ENCODE data around the gene GNE.
"Not testable (repeated sequence)": the region's sequence is repeated elsewhere in the genome, so short reads cannot be mapped to it uniquely, and the experiment has no call there.

GNE gene, protein sequence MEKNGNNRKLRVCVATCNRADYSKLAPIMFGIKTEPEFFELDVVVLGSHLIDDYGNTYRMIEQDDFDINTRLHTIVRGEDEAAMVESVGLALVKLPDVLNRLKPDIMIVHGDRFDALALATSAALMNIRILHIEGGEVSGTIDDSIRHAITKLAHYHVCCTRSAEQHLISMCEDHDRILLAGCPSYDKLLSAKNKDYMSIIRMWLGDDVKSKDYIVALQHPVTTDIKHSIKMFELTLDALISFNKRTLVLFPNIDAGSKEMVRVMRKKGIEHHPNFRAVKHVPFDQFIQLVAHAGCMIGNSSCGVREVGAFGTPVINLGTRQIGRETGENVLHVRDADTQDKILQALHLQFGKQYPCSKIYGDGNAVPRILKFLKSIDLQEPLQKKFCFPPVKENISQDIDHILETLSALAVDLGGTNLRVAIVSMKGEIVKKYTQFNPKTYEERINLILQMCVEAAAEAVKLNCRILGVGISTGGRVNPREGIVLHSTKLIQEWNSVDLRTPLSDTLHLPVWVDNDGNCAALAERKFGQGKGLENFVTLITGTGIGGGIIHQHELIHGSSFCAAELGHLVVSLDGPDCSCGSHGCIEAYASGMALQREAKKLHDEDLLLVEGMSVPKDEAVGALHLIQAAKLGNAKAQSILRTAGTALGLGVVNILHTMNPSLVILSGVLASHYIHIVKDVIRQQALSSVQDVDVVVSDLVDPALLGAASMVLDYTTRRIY

DNA sequence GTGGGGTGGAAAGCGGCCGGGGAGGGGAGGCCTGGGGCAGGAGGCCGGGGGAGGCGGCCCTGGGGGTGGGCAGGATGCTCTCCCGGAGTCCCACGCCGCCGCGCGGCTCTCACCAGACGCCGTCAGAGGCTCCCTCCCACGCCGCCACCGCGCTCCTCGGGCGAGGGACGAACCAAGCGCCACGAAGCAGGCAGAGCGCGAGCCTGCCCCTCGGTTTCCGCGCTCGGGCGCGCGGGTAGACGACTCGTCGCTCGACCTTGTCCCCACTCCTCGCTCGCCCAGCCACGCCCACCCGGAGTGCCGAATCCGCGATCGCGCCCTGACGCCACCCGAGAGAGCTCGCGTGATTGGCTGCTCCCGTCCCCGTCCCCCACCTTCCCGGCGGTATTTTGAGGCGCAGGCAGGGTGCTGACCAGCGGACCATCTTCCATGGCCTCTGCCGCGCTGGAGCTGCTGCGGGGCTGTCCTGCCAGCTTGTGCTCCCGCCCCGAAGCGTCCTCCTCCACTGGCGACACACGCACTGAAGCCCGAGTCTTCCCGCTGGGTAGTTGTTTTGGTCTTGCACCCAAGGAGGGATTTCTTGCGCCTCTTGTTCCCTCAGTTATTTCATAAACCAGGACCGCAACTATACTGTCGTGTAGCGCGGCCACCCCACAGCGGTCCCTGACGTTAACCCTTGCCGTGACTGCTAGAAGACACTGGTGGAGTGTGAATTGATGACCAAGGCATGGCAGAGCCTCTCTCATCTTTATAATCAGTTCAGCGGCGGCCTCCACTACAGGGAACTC lies at the start of gene GNE:
GNE (minus strand) TSS at position 241 of the 788 bp plus-strand sequence. CDS start 9,093 bp downstream, outside the sequence.
- in situ Hi-C loops (cut with MboI; ENCODE audit: low sequenced_read_pairs): no loop called here

DNA sequence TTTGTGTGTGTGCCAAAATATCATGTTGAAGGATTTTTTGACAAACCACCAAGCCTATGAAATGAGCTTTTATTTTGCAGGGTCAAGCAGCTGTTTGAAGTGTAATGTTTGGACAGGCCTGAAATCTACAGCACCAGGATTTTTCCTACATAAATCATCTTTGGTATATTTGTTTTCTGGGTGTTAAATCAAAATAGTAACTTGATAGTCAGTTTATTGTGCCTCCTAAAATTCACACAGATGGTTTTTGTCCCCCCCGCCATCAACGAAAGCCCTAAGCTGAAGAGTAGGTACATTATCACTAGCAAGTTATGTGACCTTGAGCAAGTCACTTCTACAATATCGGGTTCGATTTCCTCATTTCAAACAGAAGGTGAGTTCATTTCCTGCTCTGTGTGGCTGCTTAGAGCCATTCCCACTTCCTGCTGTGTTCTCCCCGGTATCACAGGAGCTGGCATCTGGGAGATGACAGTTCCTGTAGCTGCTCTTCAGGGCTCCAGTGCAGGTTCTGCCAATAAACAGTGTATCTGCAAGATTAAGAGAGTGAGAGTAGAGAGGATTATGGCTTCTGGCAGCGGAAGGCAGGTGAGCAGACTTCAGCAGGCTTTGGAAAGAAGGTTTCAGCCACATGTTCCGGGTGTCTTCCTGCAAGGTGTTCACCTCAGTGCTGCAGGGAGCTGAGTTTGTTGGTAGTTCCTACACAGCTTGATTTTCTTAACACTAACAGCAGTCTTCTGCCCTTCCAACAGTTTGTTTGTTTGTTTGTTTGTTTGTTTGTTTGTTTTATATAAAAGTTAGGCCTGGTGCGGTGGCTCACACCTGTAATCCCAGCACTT lies 48.4 kb upstream of the GNE start:
- in situ Hi-C loops (cut with MboI; ENCODE audit: low sequenced_read_pairs): no loop called here

DNA sequence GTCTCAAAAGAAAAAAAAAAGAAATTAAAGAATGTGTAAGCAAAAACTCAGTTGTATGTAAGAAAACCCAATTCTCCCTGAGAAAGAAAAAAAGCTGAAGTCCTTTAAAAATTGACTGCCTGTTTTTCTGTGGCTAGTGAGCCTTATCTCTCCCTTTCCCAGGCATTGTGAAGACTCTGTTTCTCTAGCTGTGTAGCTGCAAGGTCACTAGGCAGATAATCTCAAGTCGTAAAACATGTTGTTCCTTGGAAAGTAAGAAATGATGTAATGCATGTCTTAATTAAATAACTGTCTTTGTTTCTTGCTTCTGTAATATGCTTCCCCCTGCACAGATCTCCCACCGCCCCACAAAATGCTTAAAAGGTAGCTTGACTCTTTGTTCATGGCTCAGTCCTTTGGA lies 46.1 kb upstream of the GNE start:
- in situ Hi-C loops (cut with MboI; ENCODE audit: low sequenced_read_pairs): not testable (repeated sequence)

DNA sequence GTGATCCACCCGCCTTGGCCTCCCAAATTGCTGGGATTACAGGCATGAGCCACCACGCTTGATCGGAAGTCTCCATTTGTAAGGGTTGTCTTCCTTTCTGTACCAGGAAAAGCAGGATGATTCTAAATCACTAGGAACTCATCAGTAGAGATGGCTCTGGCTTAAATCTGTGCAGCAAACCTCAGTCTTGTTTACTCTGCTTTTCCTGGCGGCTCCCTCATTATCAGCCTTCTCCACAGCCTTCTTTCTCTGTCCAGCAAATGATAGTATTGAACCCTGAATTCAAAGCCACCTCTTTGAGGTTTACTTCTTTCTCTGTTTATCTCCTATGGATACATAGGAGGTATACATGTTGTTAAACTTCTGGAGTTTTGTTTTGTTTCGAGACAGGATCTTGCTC lies 43.0 kb upstream of the GNE start:
- in situ Hi-C loops (cut with MboI; ENCODE audit: low sequenced_read_pairs): no loop called here

DNA sequence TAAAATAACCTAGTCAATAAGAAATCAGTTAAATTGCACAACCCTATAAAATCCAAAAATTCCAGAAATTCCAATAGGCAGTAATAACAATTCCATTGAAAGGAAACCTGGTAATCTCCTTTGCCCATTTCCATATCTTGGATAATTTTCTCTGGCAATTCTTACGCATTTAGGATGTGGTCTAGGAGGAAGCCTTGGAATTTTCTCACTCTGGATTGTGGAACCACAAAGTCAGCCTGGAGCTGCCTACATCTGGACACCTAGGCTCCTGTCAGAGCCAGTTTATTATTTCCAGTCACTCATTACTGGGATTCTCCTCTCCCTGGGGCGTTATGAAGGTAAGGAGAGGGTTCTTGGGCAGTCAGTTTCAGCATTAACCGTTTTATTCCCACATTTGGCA lies 40.3 kb upstream of the GNE start:
- in situ Hi-C loops (cut with MboI; ENCODE audit: low sequenced_read_pairs): no loop called here

DNA sequence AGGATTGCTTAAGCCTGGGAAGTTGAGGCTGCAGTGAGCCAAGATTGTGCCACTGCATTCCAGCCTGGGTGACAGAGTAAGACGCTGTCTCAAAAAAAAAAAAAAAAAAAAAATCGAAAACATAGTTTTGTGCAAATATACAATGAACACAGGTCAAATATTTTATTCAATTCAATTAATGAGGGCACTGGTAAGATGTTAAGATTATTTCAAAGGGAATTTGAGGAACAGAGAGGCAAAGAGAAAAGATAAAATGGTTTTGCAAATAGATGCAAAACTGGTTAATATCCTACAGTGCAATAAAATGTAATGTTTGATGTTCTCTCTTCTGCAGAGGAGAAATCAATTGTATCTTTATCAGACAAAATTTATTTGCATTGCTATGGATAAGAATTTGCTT lies 39.5 kb upstream of the GNE start:
- in situ Hi-C loops (cut with MboI; ENCODE audit: low sequenced_read_pairs): no loop called here

DNA sequence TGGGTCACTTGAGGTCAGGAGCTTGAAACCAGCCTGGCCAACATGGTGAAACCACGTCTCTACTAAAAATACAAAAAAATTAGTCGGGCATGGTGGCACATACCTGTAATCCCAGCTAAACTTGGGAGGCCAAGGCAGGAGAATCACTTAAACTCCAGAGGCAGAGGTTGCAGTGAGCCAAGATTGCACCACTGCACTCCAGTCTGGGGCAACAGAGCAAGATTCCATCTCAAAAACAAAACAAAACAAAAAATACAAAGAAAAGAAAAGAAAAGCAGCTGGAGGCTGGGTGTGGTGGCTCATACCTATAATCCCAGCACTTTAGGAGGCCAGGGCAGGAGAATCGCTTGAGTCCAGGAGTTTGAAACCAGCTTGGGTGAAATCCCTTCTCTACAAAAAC lies 36.7 kb upstream of the GNE start:
- in situ Hi-C loops (cut with MboI; ENCODE audit: low sequenced_read_pairs): not testable (repeated sequence)

DNA sequence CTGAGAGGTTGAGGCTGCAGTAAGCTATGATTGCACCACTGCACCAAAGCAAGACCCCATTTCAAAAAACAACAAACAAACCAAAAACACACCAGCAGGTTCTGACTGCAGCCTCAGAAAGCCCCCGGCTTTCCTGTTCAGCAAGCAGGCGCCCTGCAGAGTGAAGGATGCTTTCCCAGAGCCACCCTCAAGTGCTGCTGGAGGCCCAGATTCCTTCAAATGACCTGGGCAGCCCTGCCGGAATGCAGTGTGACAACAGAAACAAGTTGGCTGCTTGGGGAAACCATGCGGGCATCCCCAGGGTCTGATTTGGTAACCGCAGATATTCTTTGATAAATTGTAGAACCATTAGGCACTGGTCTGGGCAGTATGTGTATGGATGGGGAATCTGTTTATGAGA lies 35.7 kb upstream of the GNE start:
- in situ Hi-C loops (cut with MboI; ENCODE audit: low sequenced_read_pairs): no loop called here

DNA sequence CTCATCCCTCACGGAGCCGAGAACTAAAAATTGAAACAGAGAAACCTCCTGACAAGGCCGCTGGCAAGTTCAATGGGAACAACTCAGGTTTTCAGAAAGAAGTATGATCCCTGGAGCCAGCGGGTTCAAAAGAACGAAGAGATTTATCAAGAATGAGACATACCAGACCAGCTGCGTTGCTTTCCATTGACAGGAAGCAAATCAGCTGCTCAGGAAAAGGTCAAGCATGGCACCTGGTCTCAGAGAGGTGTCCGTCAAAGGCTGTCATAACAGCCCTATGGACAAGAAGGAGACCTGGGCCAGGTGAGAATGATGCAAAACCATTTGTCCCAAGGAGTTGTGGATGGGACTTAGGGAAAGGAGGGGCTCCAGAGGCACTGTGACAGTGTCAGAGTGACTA lies 34.9 kb upstream of the GNE start:
- in situ Hi-C loops (cut with MboI; ENCODE audit: low sequenced_read_pairs): no loop called here

DNA sequence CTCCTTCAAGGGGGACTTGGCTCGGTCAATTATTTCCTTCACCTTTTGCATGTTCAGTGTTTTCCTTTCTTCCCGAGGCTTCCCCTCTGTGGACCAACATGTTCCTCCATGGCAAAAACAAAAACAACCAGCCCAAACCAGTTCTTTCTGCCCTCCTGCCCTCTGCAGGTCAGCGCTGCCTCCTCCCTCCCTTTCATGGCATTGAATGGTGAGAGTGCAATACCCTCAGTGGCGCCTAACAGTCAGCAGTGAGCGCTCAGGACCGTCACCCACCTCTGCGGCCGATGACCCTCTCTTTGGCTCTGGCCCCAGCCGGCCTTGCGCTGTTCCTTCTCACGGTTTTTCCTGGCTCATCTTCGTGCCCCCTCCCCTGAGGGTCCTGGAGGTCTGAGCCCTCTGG lies 34.4 kb upstream of the GNE start:
- in situ Hi-C loops (cut with MboI; ENCODE audit: low sequenced_read_pairs): no loop called here

DNA sequence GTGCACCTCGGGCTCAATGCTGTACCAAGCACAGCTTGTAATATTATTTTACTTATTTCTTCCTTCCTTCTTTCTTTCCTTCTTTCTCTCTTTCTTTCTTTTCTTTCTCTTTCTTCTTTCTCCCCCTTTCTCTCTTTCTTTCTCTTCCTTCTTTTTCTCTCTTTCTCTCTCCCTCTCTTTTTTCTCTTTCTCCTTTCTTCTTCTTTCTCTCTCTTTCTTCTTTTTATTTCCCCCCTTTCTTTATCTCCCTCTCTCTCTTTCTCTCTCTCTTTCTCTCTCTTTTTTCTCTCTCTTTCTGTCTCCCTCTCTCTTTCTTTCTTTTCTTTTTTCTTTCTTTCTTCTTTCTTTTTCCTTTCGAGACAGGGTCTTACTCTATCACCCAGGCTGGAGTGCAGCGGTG lies 32.7 kb upstream of the GNE start:
- in situ Hi-C loops (cut with MboI; ENCODE audit: low sequenced_read_pairs): no loop called here

DNA sequence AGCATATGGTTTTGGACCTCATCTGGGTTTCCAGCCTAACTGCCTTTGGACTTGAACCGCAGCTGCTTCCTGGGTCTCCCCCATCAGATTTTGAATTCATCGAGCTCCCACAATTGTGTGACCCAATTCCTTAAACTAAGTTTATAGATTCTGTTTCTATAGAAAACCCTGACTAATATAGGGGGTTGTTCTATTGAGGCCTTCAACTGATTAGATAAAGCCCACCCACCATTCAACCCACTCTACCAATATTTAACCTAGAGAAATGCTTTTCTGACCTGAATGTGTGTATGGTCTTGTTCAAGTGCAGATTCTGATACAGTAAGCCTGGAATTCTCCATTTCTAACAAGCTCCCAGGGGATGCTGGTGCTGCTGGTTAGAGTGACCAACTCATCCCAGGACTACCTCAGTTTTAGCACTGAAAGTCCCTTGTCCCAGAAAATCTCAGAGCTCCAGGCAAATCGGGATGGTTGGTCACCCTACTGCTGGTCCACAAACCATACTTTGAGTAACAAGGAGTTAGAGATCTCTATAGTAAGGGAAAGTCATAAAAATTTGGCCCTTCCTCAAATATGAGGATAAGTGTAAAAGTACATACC lies 31.7 kb upstream of the GNE start:
- in situ Hi-C loops (cut with MboI; ENCODE audit: low sequenced_read_pairs): no loop called here

DNA sequence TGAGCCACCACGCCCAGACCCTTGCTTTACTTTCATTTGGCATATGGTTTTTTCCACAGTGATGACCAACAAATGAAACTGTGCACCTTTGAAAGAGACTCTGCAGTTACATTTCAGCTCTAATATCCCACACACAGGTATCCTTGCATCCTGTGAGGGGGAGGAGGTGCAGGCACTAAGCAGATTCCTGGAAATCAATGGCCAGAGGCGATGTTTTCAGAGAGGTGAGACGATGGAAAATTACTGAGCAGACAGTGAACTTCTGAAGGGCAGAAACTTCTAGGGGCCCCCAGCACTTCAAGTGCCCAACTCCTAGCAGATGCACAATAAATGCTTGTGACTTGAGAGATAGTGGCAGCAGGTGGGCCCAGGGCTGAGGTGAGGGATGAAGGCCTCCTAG lies 29.8 kb upstream of the GNE start:
- in situ Hi-C loops (cut with MboI; ENCODE audit: low sequenced_read_pairs): no loop called here

DNA sequence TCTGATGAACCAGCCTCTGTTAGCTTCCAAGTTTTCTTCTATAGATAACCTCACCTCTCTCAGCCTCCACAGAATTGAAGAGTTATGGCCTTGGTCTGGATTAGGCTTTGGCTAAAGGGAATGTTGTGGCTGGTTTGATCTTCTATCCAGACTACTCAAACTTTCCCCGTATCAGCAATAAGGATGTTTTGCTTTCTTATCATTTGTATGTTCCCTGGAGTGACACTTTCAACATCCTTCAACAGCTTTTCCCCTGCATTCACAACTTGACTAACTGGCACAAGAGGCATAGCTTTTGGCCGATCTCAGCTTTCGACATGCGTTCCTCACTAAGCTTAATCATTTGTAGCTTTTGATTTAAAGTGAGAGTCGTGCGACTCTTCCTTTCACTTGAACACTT lies 28.1 kb upstream of the GNE start:
- in situ Hi-C loops (cut with MboI; ENCODE audit: low sequenced_read_pairs): no loop called here

DNA sequence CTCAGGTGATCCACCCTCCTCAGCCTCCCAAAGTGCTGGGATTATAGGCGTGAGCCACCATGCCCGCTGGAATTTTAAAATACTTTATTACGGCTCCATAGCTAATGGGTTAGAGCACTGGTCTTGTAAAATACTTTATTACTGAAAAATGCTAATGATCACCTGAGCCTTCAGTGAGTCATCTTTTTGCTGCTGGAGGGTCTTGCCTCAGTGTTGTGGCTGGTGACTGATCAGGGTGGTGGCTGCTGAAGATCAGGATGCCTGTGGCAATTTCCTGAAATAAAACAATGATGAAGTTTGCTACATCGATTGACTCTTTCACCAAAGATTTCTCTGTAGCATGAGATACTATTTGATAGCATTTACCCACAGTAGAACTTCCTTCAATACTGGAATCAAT lies 26.0 kb upstream of the GNE start:
- in situ Hi-C loops (cut with MboI; ENCODE audit: low sequenced_read_pairs): no loop called here

DNA sequence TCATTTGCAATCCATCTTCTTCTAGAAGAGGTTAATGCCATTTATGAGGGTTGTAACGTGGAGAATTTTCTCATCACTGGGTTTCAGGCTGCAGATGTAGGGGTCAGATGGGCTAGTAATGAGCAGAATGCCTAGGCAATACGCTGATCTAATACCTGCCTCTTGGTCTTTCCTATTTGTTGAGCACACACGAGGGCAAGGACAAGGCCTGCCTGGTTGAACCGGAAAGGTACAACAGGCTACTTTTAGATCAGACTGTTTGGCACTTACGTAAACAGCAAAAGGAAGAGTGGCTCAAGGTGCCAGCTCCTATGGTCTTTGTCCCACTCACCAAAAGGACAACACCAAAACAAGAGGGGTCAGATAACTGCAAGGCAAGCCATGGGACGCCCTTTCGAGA lies 24.0 kb upstream of the GNE start:
- in situ Hi-C loops (cut with MboI; ENCODE audit: low sequenced_read_pairs): no loop called here

DNA sequence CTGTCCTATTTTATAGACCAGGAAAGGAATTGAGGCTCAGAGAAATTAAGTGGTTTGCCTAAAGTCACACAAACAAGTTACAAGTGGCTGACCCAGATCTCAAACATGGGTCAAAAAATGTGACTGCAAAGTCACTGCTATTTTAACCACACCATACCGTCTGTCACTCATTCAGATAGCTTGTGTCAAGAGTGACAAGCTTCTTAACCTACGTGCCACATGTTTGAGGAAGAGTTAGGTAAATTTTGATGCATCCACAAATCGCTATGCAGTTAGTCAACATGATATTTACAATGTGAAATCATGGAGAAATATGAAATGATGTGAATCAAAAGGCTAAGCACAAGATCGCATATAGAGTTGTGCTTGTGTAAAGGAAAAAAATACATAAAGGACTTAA lies 22.7 kb upstream of the GNE start:
- in situ Hi-C loops (cut with MboI; ENCODE audit: low sequenced_read_pairs): no loop called here

DNA sequence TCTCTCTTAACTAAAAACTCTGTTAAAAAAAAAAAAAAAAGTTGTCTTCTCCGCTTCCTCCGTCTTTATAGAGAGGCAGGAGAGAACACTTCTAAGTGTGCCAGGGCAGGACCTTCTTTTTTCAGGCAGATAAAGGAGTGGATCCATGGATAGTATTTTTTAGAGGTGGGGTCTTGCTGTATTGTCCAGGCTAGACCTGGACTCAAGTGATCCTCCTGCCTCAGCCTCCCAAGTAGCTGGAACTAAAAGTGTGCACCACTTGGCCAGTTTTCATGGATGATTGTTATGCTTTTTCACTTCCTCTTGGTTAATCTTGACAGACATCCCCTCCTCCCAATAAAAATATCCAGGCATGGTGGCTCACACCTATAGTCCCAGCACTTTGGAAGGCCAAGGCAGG lies 20.0 kb upstream of the GNE start:
- in situ Hi-C loops (cut with MboI; ENCODE audit: low sequenced_read_pairs): loop anchor here (10.0 kb wide), 1 partner anchor 63 kb away; no protein-coding TSS in a partner anchor

DNA sequence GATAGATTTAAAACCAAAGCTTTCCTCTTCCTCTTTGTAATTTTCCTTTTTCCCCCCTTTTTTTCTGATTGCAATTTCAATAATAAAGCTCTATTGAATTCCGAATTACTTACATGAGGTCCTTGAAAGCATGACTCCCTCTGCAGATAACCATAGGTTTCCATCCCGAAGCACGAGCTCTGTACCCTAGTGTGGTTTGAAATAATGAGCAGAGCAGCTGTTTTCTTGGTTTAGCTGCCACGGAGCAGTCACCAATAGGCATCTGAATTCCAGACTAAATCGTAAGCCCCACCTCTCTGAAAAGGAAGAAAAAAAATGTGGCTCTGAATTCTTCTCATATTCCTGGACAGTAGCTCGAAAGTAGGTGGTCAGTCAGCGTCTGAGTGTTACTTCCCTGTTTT lies 18.5 kb upstream of the GNE start:
- in situ Hi-C loops (cut with MboI; ENCODE audit: low sequenced_read_pairs): loop anchor here (10.0 kb wide), 1 partner anchor 62 kb away; no protein-coding TSS in a partner anchor

DNA sequence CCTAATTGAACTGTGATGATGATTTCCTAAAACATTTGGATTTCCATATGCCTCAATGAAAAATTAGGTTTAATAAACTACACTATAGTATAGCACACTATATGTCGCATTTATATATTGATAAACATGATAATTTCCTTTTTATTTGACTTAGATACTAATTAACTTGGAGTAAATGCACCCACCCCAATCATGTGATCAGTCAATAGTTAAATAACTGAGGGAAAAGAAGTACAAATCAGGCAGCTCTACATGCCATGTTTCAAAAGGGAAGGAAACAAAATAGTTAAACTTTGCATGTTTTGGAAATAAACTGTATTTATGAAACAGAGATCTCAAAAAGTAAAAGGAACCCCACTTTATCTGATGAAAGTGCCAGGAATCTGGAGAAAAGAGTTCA lies 18.0 kb upstream of the GNE start:
- in situ Hi-C loops (cut with MboI; ENCODE audit: low sequenced_read_pairs): loop anchor here (10.0 kb wide), 1 partner anchor 61 kb away; no protein-coding TSS in a partner anchor
